Brain microvascular endothelial cell (primary cell): Measurements from ENCODE around the gene IL36G.

Source experiments
- DNase-seq: peaks from one replicate; pipeline ENCODE4 v3.0.0-alpha.2; 2020
- H3K27ac ChIP-seq: fragments of 250-450 bp; sonication (Bioruptor Pico); 2 replicates; pipeline ENCODE4 v1.5.1; 2020; ENCODE audit warnings: mild to moderate bottlenecking, moderate library complexity
- H3K27me3 ChIP-seq: fragments of 250-450 bp; sonication (Bioruptor Pico); replicated peaks from 2 replicates; pipeline ENCODE4 v1.5.1; 2020; ENCODE audit warnings: mild to moderate bottlenecking
- H3K36me3 ChIP-seq: fragments of 250-450 bp; sonication (Bioruptor Pico); replicated peaks from 2 replicates; pipeline ENCODE4 v1.5.1; 2020; ENCODE audit warnings: mild to moderate bottlenecking
- H3K4me3 ChIP-seq: 2 replicates; pipeline ENCODE4 v1.5.1; 2011; ENCODE audit warnings: low read depth, mild to moderate bottlenecking, control low read depth, low read length, moderate library complexity
- CTCF ChIP-seq: IDR thresholded peaks from 2 replicates; pipeline ENCODE4 v1.5.1; 2011; ENCODE audit warnings: low read depth, mild to moderate bottlenecking, moderate library complexity, low read length, control low read depth, inconsistent platforms; ENCODE audit errors: missing control alignments
- in situ Hi-C: cut with HindIII; loops from 2 replicates; pipeline ENCODE4 v1.10.0; 2017; ENCODE audit warnings: low sequenced_read_pairs, low pct_ligation_motif_present

IL36G gene

GRCh38 chr2:112994648-112995047, 16.8 kb downstream of the IL36G start:
- H3K4me3 ChIP-seq, result no peak overlapping the region
- H3K27ac ChIP-seq, result no peak overlapping the region
- in situ Hi-C loops, result no loop called here
- no peaks in the 10 kb centered on the region for H3K36me3 ChIP-seq
- TF ChIP-seq CTCF, result no peak
- no peaks in the 10 kb centered on the region for H3K27me3 ChIP-seq
- DNase-seq, result no peak

GRCh38 chr2:112995346-112995920, 17.6 kb downstream of the IL36G start:
- no peak for DNase-seq
- no peak overlapping the region for H3K27ac ChIP-seq
- no peak for TF ChIP-seq CTCF
- in situ Hi-C loops, result no loop called here
- H3K36me3 ChIP-seq, result no peaks in the 10 kb centered on the region
- no peak overlapping the region for H3K4me3 ChIP-seq
- no peaks in the 10 kb centered on the region for H3K27me3 ChIP-seq

- Histone ChIP-seq H3K27ac (no peak overlapping the region), H3K4me3 (no peak overlapping the region)
- DNase-seq, result no peak
Observed at GRCh38 chr2:112996635-112997034, 18.8 kb downstream of the IL36G start.

GRCh38 chr2:112997151-112997550, 19.3 kb downstream of the IL36G start:
- no peak for DNase-seq
- no peak for TF ChIP-seq CTCF
- Histone ChIP-seq H3K27ac (no peak overlapping the region), H3K4me3 (no peak overlapping the region), H3K27me3 (no peaks in the 10 kb centered on the region), H3K36me3 (no peaks in the 10 kb centered on the region)
- in situ Hi-C loops, result no loop called here

More at GRCh38 chr2:112996635-112997034, 18.8 kb downstream of the IL36G start:
- in situ Hi-C loops, result no loop called here
- H3K27me3 ChIP-seq, result no peaks in the 10 kb centered on the region
- no peaks in the 10 kb centered on the region for H3K36me3 ChIP-seq
- no peak for TF ChIP-seq CTCF

GRCh38 chr2:113000436-113000835, 22.6 kb downstream of the IL36G start:
- H3K27ac ChIP-seq, result no peak overlapping the region
- in situ Hi-C loops, result no loop called here
- H3K27me3 ChIP-seq, result no peaks in the 10 kb centered on the region
- H3K4me3 ChIP-seq, result no peak overlapping the region
- no peak for DNase-seq
- no peak for TF ChIP-seq CTCF
- H3K36me3 ChIP-seq, result no peaks in the 10 kb centered on the region

- no peak for TF ChIP-seq CTCF
- in situ Hi-C loops, result no loop called here
- Histone ChIP-seq H3K27ac (no peak overlapping the region), H3K27me3 (no peaks in the 10 kb centered on the region), H3K4me3 (no peak overlapping the region), H3K36me3 (no peaks in the 10 kb centered on the region)
- DNase-seq, result no peak
Observed at GRCh38 chr2:113002677-113003076, 24.9 kb downstream of the IL36G start.
